Right atrium auricular region (tissue), 2 donors: ENCODE results near the gene ACTA1. TPM values are rescaled to one million over a fixed set of nuclear protein-coding genes. Genes with fewer than 3 reads are reported as not detected.
"Not testable (repeated sequence)": the region's sequence is repeated elsewhere in the genome, so short reads cannot be mapped to it uniquely, and the experiment has no call there.

ENCODE experiments used
- DNase-seq: peaks from one replicate; pipeline ENCODE4 v3.0.0-alpha.2; 2019; ENCODE audit warnings: low spot score
- H3K27ac ChIP-seq, 2 donors: fragments of 200-600 bp; sonication (generic); 1 replicate in 1 of 2; 2 replicates in 1 of 2; pipeline ENCODE4 v1.5.1; 2016 to 2019
- H3K27me3 ChIP-seq, 2 donors: fragments of 200-600 bp; sonication (generic); one replicate each; pipeline versions ENCODE4 v1.5.1 to v1.6.0; 2017 to 2019
- H3K36me3 ChIP-seq: fragments of 200-600 bp; sonication (generic); one replicate; pipeline ENCODE4 v1.5.1; 2016
- H3K4me1 ChIP-seq, 2 donors: fragments of 200-600 bp; sonication (generic); one replicate each; pipeline versions ENCODE4 v1.5.1 to v1.6.0; 2017 to 2019
- H3K4me3 ChIP-seq, 2 donors: fragments of 200-600 bp; sonication (generic); 1 replicate in 1 of 2; 2 replicates in 1 of 2; pipeline ENCODE4 v1.5.1; 2017 to 2019; ENCODE audit warnings: mild to moderate bottlenecking in 1 of 2, moderate library complexity in 1 of 2
- H3K9me3 ChIP-seq, 2 donors: fragments of 200-600 bp; sonication (generic); one replicate each; pipeline ENCODE4 v1.5.1; 2019
- total RNA-seq, 2 donors: library from RNA; depleted of rRNA; stranded (reverse); fragments of >200 nt; gene quantifications; one replicate each; pipeline ENCODE4 v1.1.0, GENCODE V29; 2016
- TF ChIP-seq, protein P1 (sequence below), 2 donors: fragments of 200-600 bp; sonication (generic); IDR thresholded peaks; one replicate each; pipeline ENCODE4 v1.5.1; 2019; ENCODE audit warnings: antibody characterized with exemption in 2 of 2

Gene ACTA1
- total RNA-seq, 2 donors from 2014 or later = 422 to 3,527 TPM

DNA sequence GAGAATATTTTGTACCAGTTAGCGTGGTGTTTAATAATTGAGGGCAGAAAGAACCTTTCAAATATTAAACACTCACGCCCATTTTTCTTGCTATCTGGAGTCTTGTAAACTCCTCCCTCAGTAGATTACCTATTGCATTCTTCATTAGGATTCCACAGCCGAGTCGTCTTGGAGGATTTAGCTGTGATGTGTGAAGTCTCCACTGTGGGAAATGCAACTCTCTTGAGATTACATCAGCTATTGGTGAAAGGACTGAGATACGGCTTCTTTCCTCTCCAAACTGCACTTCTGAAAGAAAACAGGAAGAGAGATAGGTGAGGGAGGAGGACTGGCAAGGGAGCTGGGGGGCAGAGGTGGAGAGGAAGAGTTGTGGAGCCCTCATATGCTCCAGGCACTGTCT lies 36.1 kb downstream of the ACTA1 start:
- no peak for DNase-seq
- H3K27me3 ChIP-seq = no peaks in the 10 kb centered on the region
- no peak overlapping the region for H3K27ac ChIP-seq
- H3K36me3 ChIP-seq = no peaks in the 10 kb centered on the region
- H3K4me1 ChIP-seq = no peaks in the 10 kb centered on the region
- TF ChIP-seq, protein P1, sequence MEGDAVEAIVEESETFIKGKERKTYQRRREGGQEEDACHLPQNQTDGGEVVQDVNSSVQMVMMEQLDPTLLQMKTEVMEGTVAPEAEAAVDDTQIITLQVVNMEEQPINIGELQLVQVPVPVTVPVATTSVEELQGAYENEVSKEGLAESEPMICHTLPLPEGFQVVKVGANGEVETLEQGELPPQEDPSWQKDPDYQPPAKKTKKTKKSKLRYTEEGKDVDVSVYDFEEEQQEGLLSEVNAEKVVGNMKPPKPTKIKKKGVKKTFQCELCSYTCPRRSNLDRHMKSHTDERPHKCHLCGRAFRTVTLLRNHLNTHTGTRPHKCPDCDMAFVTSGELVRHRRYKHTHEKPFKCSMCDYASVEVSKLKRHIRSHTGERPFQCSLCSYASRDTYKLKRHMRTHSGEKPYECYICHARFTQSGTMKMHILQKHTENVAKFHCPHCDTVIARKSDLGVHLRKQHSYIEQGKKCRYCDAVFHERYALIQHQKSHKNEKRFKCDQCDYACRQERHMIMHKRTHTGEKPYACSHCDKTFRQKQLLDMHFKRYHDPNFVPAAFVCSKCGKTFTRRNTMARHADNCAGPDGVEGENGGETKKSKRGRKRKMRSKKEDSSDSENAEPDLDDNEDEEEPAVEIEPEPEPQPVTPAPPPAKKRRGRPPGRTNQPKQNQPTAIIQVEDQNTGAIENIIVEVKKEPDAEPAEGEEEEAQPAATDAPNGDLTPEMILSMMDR (IDR thresholded peaks at IDR 0.05) = no peak
- no peak overlapping the region for H3K4me3 ChIP-seq
- H3K9me3 ChIP-seq = no peaks in the 10 kb centered on the region

DNA sequence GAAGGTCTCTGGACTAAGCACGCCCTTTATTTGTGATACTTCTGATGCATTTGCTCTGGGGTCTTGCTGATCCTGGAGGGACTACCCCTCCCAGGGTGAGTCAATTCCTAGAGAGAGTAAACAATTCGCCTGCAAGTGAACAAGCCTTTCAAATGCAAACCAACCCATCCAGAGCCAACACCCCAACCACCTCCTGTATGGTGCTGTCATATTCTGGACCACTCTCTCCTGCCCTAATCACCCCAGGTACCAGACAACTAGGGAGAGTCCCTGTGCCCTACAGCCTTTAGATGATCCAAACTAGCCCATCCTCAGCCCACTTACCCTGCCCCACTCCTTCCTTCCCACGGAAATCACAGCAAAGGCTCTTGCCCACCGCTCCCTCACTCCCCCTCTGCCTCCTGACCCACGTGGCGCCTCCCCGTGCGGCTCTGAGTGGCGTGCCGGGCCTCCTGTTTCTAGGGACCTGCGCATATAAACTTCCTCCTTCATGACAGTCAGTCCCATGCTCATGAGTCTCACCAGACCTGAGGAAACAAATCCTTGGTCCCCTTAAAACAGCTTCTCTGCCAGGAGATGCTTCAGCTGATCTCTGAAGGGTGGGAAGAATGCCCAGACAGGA lies 37.2 kb downstream of the ACTA1 start:
- no peak overlapping the region for H3K27ac ChIP-seq
- no peak for DNase-seq
- TF ChIP-seq, protein P1 (IDR thresholded peaks at IDR 0.05) = no peak
- H3K36me3 ChIP-seq = no peaks in the 10 kb centered on the region
- H3K27me3 ChIP-seq = no peaks in the 10 kb centered on the region
- no peaks in the 10 kb centered on the region for H3K9me3 ChIP-seq
- no peak overlapping the region for H3K4me3 ChIP-seq
- H3K4me1 ChIP-seq = no peaks in the 10 kb centered on the region

DNA sequence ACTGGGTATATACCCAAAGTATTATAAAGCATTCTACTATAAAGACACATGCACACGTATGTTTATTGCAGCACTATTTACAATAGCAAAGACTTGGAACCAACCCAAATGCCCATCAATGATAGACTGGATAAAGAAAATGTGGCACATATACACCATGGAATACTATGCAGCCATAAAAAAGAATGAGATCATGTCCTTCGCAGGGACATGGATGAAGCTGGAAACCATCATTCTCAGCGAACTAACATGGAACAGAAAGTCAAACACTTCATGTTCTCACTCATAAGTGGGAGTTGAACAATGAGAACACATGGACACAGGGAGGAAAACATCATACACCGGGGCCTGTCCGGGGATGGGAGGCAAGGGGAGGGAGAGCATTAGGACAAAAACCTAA lies 39.4 kb downstream of the ACTA1 start:
- H3K4me3 ChIP-seq, H3K9me3 ChIP-seq, H3K36me3 ChIP-seq, H3K27ac ChIP-seq, H3K27me3 ChIP-seq, DNase-seq, H3K4me1 ChIP-seq: not testable (repeated sequence)

DNA sequence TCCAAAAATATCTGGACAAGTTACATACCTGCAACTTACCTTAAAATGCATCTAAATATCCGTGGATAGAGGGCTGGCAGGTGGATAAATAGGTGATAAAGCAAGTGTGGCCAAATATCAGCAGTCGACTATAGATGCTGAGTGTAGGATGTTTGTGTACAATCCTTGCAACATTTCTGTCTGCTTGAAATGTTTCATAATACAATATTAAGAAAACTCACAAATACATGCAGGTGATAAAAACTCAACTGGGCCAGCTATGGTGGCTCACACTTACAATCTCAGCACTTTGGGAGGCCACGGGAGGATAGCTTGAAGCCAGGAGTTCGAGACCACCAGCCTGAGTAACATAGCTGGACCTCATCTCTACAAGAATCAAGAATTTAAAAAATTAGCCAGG lies 41.0 kb downstream of the ACTA1 start:
- Histone ChIP-seq H3K9me3 (no peaks in the 10 kb centered on the region), H3K27me3 (no peaks in the 10 kb centered on the region), H3K36me3 (no peaks in the 10 kb centered on the region), H3K4me3 (no peak overlapping the region), H3K4me1 (no peaks in the 10 kb centered on the region), H3K27ac (no peak overlapping the region)
- DNase-seq = no peak
- TF ChIP-seq, protein P1 (IDR thresholded peaks at IDR 0.05) = no peak

DNA sequence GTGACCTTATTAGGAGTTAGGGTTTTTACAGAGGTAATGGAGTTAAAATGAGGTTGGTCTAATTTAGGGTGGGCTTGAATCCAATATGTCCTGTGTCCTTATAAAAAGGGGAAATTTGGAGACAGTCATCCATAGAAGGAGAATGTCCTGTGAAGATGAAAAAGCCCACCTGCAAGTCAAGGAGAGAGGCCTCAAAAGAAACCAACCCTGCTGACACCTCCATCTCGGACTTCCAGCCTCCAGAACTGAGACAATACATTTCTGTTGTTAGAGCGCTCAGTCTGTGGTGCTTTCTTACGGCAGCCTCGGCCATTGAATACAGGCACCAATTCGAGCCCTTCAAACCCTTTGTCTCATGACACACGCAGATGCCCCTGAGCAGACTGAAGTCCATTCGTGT lies 43.8 kb downstream of the ACTA1 start:
- no peaks in the 10 kb centered on the region for H3K4me1 ChIP-seq
- no peak for DNase-seq
- no peaks in the 10 kb centered on the region for H3K36me3 ChIP-seq
- TF ChIP-seq, protein P1 (IDR thresholded peaks at IDR 0.05) = no peak
- no peak overlapping the region for H3K27ac ChIP-seq
- no peak overlapping the region for H3K4me3 ChIP-seq
- no peaks in the 10 kb centered on the region for H3K9me3 ChIP-seq
- H3K27me3 ChIP-seq = no peaks in the 10 kb centered on the region

DNA sequence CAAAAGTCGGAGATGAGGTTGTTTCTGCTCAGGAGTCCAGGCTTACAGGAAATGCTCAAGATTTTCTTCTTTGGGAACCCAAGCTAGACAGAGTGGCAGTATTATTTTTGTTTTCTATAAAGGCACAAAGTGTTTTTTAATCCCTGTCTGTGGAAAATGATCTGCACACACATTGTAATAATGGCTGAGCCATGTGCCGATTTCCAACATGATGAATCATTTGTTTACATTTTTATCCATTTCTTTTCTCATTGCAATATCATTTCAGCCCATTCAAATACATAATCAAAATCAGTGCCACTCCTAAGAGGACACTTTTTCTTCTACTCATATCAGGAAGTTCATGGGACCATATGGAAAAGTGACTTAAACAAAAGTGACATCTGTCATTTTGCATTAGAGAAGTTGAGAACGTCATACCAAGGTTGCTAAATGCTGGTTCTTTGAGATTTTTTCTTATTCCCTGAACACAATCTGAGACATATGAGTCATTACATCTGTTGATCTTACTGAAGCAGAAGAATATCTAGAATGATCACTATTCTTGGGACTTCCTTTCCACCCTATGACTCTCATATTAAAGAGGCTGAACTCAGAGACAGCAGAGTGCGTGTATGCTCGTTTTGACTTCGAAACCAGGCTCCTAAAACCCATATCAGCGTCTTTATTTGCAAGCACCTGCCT lies 44.9 kb downstream of the ACTA1 start:
- no peak for DNase-seq
- no peak overlapping the region for H3K27ac ChIP-seq
- TF ChIP-seq, protein P1 (IDR thresholded peaks at IDR 0.05) = no peak
- no peaks in the 10 kb centered on the region for H3K27me3 ChIP-seq
- no peak overlapping the region for H3K4me3 ChIP-seq
- no peaks in the 10 kb centered on the region for H3K4me1 ChIP-seq
- H3K36me3 ChIP-seq = no peaks in the 10 kb centered on the region
- no peaks in the 10 kb centered on the region for H3K9me3 ChIP-seq
